GM19351 (cell line): Measurements from ENCODE around the gene GTPBP3.
A peak's percentile ranks its signal among the peaks of the same experiment; 100 is the strongest.

Source experiments
- ATAC-seq: cut with Tn5 transposase; IDR thresholded peaks from one replicate; pipeline ENCODE4 v1.9.1; 2021; ENCODE audit warnings: mild to moderate bottlenecking, moderate library complexity; ENCODE audit not compliant: unreplicated experiment

The GTPBP3 gene

GRCh38 chr19:17380426-17381138, 43.2 kb downstream of the GTPBP3 start:
- no peak for ATAC-seq

- no peak for ATAC-seq
These were observed 48.7 kb downstream of the GTPBP3 start for GRCh38 chr19:17385878-17386611.

GRCh38 chr19:17389288-17389687, 51.9 kb downstream of the GTPBP3 start:
- no peak for ATAC-seq

- no peak for ATAC-seq
These were observed 52.8 kb downstream of the GTPBP3 start for GRCh38 chr19:17389957-17390664.

- peak; percentile 79 for ATAC-seq
These were observed 53.5 kb downstream of the GTPBP3 start for GRCh38 chr19:17390665-17391370.

- no peak for ATAC-seq
These were observed 54.2 kb downstream of the GTPBP3 start for GRCh38 chr19:17391371-17392151.
